ENCODE measurements around the gene ZMYM4.

ZMYM4 gene

GRCh38 chr1:35447278-35447677, 178.8 kb downstream of the ZMYM4 start:
- peaks cover 14 to 76% (median 47%) of the 10 kb centered on the region in 4 experiments for H3K36me3 ChIP-seq (ENCODE audit: control insufficient read depth in 4 of 4, insufficient read depth in 4 of 4, low read length in 3 of 4)
- no peaks in the 10 kb centered on the region for H3K9me3 ChIP-seq (ENCODE audit: control extremely low read depth in 1 of 5, control insufficient read depth in 4 of 5, insufficient read depth in 2 of 5, low read depth in 1 of 5, low read length in 4 of 5)
- no peak overlapping the region for H3K27ac ChIP-seq (ENCODE audit: insufficient read depth in 1 of 2, low read depth in 1 of 2, low read length in 2 of 2, poor library complexity in 1 of 2, severe bottlenecking in 2 of 2)
- no peak for DNase-seq
- H3K4me3 ChIP-seq (ENCODE audit: control insufficient read depth in 1 of 7, extremely low read depth in 1 of 7, insufficient read depth in 4 of 7, low read depth in 2 of 7, low read length in 6 of 7), result no peak overlapping the region
- H3K27me3 ChIP-seq (replicated peaks in 2 of 5; ENCODE audit: control insufficient read depth in 4 of 5, insufficient read depth in 5 of 5, low read length in 4 of 5), result no peaks in the 10 kb centered on the region
- H3K4me1 ChIP-seq (ENCODE audit: control extremely low read depth in 1 of 4, control insufficient read depth in 4 of 4, insufficient read depth in 4 of 4, low read length in 3 of 4), result peaks cover 8 to 12% (median 10%) of the 10 kb centered on the region in 4 experiments
- ChIA-PET POLR2A (no interaction called here), CTCF (interaction anchor here (0.7 to 7.9 kb wide), 6 partner anchors 98 to 322 kb away, joined by 3 to 54 read pairs (median 3); partner anchors contain the start of gene CLSPN)

- Histone ChIP-seq H3K4me3 (ENCODE audit: control insufficient read depth in 1 of 7, extremely low read depth in 1 of 7, insufficient read depth in 4 of 7, low read depth in 2 of 7, low read length in 6 of 7) (no peak overlapping the region), H3K27me3 (replicated peaks in 2 of 5; ENCODE audit: control insufficient read depth in 4 of 5, insufficient read depth in 5 of 5, low read length in 4 of 5) (no peaks in the 10 kb centered on the region), H3K27ac (ENCODE audit: insufficient read depth in 1 of 2, low read depth in 1 of 2, low read length in 2 of 2, poor library complexity in 1 of 2, severe bottlenecking in 2 of 2) (no peak overlapping the region), H3K9me3 (ENCODE audit: control extremely low read depth in 1 of 5, control insufficient read depth in 4 of 5, insufficient read depth in 2 of 5, low read depth in 1 of 5, low read length in 4 of 5) (no peaks in the 10 kb centered on the region), H3K4me1 (ENCODE audit: control extremely low read depth in 1 of 4, control insufficient read depth in 4 of 4, insufficient read depth in 4 of 4, low read length in 3 of 4) (peaks cover 12 to 20% (median 16%) of the 10 kb centered on the region in 4 experiments), H3K36me3 (ENCODE audit: control insufficient read depth in 4 of 4, insufficient read depth in 4 of 4, low read length in 3 of 4) (peaks cover 10 to 70% (median 44%) of the 10 kb centered on the region in 4 experiments)
- ChIA-PET POLR2A (interaction anchor here (1.0 kb wide), 1 partner anchor 8 kb away, joined by 3 read pairs; no protein-coding TSS in a partner anchor), CTCF (interaction anchor here (1.0 to 7.9 kb wide), 4 partner anchors 57 to 325 kb away, joined by 3 to 54 read pairs (median 3); no protein-coding TSS in a partner anchor)
- 89% methylated on average over 1 of the region's 3 CpGs for WGBS (ENCODE audit: insufficient coverage)
- no peak for DNase-seq
Observed at GRCh38 chr1:35448344-35448801, 179.9 kb downstream of the ZMYM4 start.

GRCh38 chr1:35449334-35450008, 181.0 kb downstream of the ZMYM4 start:
- ChIA-PET POLR2A (interaction anchor here (1.0 kb wide), 1 partner anchor 9 kb away, joined by 3 read pairs; no protein-coding TSS in a partner anchor), CTCF (interaction anchor here (1.1 to 7.9 kb wide), 12 partner anchors 13 to 119 kb away, joined by 3 to 54 read pairs (median 8); no protein-coding TSS in a partner anchor)
- no peak for DNase-seq
- no peak overlapping the region for H3K4me3 ChIP-seq (ENCODE audit: control insufficient read depth in 1 of 7, extremely low read depth in 1 of 7, insufficient read depth in 4 of 7, low read depth in 2 of 7, low read length in 6 of 7)
- peaks cover 16 to 72% (median 44%) of the 10 kb centered on the region in 4 experiments for H3K36me3 ChIP-seq (ENCODE audit: control insufficient read depth in 4 of 4, insufficient read depth in 4 of 4, low read length in 3 of 4)
- H3K27me3 ChIP-seq (replicated peaks in 2 of 5; ENCODE audit: control insufficient read depth in 4 of 5, insufficient read depth in 5 of 5, low read length in 4 of 5), result no peaks in the 10 kb centered on the region
- H3K4me1 ChIP-seq (ENCODE audit: control extremely low read depth in 1 of 4, control insufficient read depth in 4 of 4, insufficient read depth in 4 of 4, low read length in 3 of 4), result peaks cover 12 to 26% (median 16%) of the 10 kb centered on the region in 4 experiments
- no peaks in the 10 kb centered on the region for H3K9me3 ChIP-seq (ENCODE audit: control extremely low read depth in 1 of 5, control insufficient read depth in 4 of 5, insufficient read depth in 2 of 5, low read depth in 1 of 5, low read length in 4 of 5)
- WGBS (ENCODE audit: insufficient coverage), result 93% methylated on average over 3 of the region's 7 CpGs
- H3K27ac ChIP-seq (ENCODE audit: insufficient read depth in 1 of 2, low read depth in 1 of 2, low read length in 2 of 2, poor library complexity in 1 of 2, severe bottlenecking in 2 of 2), result no peak overlapping the region

- Histone ChIP-seq H3K27me3 (replicated peaks in 2 of 5; ENCODE audit: control insufficient read depth in 4 of 5, insufficient read depth in 5 of 5, low read length in 4 of 5) (no peaks in the 10 kb centered on the region), H3K4me1 (ENCODE audit: control extremely low read depth in 1 of 4, control insufficient read depth in 4 of 4, insufficient read depth in 4 of 4, low read length in 3 of 4) (peaks cover 12 to 26% (median 16%) of the 10 kb centered on the region in 4 experiments), H3K4me3 (ENCODE audit: control insufficient read depth in 1 of 7, extremely low read depth in 1 of 7, insufficient read depth in 4 of 7, low read depth in 2 of 7, low read length in 6 of 7) (no peak overlapping the region), H3K9me3 (ENCODE audit: control extremely low read depth in 1 of 5, control insufficient read depth in 4 of 5, insufficient read depth in 2 of 5, low read depth in 1 of 5, low read length in 4 of 5) (no peaks in the 10 kb centered on the region), H3K27ac (ENCODE audit: insufficient read depth in 1 of 2, low read depth in 1 of 2, low read length in 2 of 2, poor library complexity in 1 of 2, severe bottlenecking in 2 of 2) (no peak overlapping the region), H3K36me3 (ENCODE audit: control insufficient read depth in 4 of 4, insufficient read depth in 4 of 4, low read length in 3 of 4) (peaks cover 16 to 65% (median 41%) of the 10 kb centered on the region in 4 experiments)
- peak; percentile 63 to 81 (median 74) for DNase-seq
- POLR2A ChIA-PET, result interaction anchor here (0.8 kb wide), 1 partner anchor 113 kb away, joined by 3 read pairs; no protein-coding TSS in a partner anchor
- no CpG with 5 or more reads among the region's 3 CpGs for WGBS (ENCODE audit: insufficient coverage)
- CTCF ChIA-PET, result interaction anchor here (0.6 to 7.9 kb wide), 39 partner anchors 9 to 1908 kb away, joined by 3 to 54 read pairs (median 5); no protein-coding TSS in a partner anchor
Observed at GRCh38 chr1:35451125-35451528, 182.6 kb downstream of the ZMYM4 start.

- H3K9me3 ChIP-seq (ENCODE audit: control extremely low read depth in 1 of 5, control insufficient read depth in 4 of 5, insufficient read depth in 2 of 5, low read depth in 1 of 5, low read length in 4 of 5), result no peaks in the 10 kb centered on the region
- POLR2A ChIA-PET, result no interaction called here
- H3K27me3 ChIP-seq (replicated peaks in 2 of 5; ENCODE audit: control insufficient read depth in 4 of 5, insufficient read depth in 5 of 5, low read length in 4 of 5), result no peaks in the 10 kb centered on the region
- DNase-seq, result peak; percentile 17 to 62 (median 60)
- H3K4me1 ChIP-seq (ENCODE audit: control extremely low read depth in 1 of 4, control insufficient read depth in 4 of 4, insufficient read depth in 4 of 4, low read length in 3 of 4), result peaks cover 12 to 26% (median 16%) of the 10 kb centered on the region in 4 experiments
- H3K27ac ChIP-seq (ENCODE audit: insufficient read depth in 1 of 2, low read depth in 1 of 2, low read length in 2 of 2, poor library complexity in 1 of 2, severe bottlenecking in 2 of 2), result no peak overlapping the region
- H3K36me3 ChIP-seq (ENCODE audit: control insufficient read depth in 4 of 4, insufficient read depth in 4 of 4, low read length in 3 of 4), result peaks cover 16 to 57% (median 37%) of the 10 kb centered on the region in 4 experiments
- 0% methylated on average over 1 of the region's 1 CpG for WGBS (ENCODE audit: insufficient coverage)
- H3K4me3 ChIP-seq (ENCODE audit: control insufficient read depth in 1 of 7, extremely low read depth in 1 of 7, insufficient read depth in 4 of 7, low read depth in 2 of 7, low read length in 6 of 7), result peak overlapping the region in 1 of 7 experiments; percentile 2
- CTCF ChIA-PET, result interaction anchor here (0.8 to 7.9 kb wide), 27 partner anchors 8 to 325 kb away, joined by 3 to 54 read pairs (median 6); no protein-coding TSS in a partner anchor
Observed at GRCh38 chr1:35452106-35452774, 183.7 kb downstream of the ZMYM4 start.

GRCh38 chr1:35453031-35453430, 184.5 kb downstream of the ZMYM4 start:
- H3K27me3 ChIP-seq (replicated peaks in 2 of 5; ENCODE audit: control insufficient read depth in 4 of 5, insufficient read depth in 5 of 5, low read length in 4 of 5), result no peaks in the 10 kb centered on the region
- peaks cover 12 to 26% (median 16%) of the 10 kb centered on the region in 4 experiments for H3K4me1 ChIP-seq (ENCODE audit: control extremely low read depth in 1 of 4, control insufficient read depth in 4 of 4, insufficient read depth in 4 of 4, low read length in 3 of 4)
- WGBS (ENCODE audit: insufficient coverage), result 100% methylated on average over 1 of the region's 2 CpGs
- no peak overlapping the region for H3K27ac ChIP-seq (ENCODE audit: insufficient read depth in 1 of 2, low read depth in 1 of 2, low read length in 2 of 2, poor library complexity in 1 of 2, severe bottlenecking in 2 of 2)
- DNase-seq, result no peak
- H3K9me3 ChIP-seq (ENCODE audit: control extremely low read depth in 1 of 5, control insufficient read depth in 4 of 5, insufficient read depth in 2 of 5, low read depth in 1 of 5, low read length in 4 of 5), result no peaks in the 10 kb centered on the region
- no peak overlapping the region for H3K4me3 ChIP-seq (ENCODE audit: control insufficient read depth in 1 of 7, extremely low read depth in 1 of 7, insufficient read depth in 4 of 7, low read depth in 2 of 7, low read length in 6 of 7)
- ChIA-PET CTCF (interaction anchor here (1.1 to 7.9 kb wide), 13 partner anchors 9 to 276 kb away, joined by 3 to 54 read pairs (median 7); no protein-coding TSS in a partner anchor), POLR2A (no interaction called here)
- H3K36me3 ChIP-seq (ENCODE audit: control insufficient read depth in 4 of 4, insufficient read depth in 4 of 4, low read length in 3 of 4), result peaks cover 17 to 52% (median 33%) of the 10 kb centered on the region in 4 experiments

Measured in common myeloid progenitor, CD34-positive (primary cell).